Ishikawa (cell line): Measurements from ENCODE around the gene INTS6L.

Experiments
- CEBPB ChIP-seq: IDR thresholded peaks from 2 replicates; pipeline ENCODE4 v1.6.1; 2012
- EGR1 ChIP-seq: IDR thresholded peaks from 2 replicates; pipeline ENCODE4 v1.6.1; 2012
- EP300 ChIP-seq: IDR thresholded peaks from 2 replicates; pipeline ENCODE4 v1.6.1; 2012; ENCODE audit warnings: borderline replicate concordance
- RAD21 ChIP-seq: IDR thresholded peaks from 2 replicates; pipeline ENCODE4 v1.6.1; 2012; ENCODE audit warnings: low read depth
- REST ChIP-seq: IDR thresholded peaks from 2 replicates; pipeline ENCODE4 v1.6.1; 2012; ENCODE audit warnings: low read depth, mild to moderate bottlenecking
- TAF1 ChIP-seq: IDR thresholded peaks from 2 replicates; pipeline ENCODE4 v1.6.1; 2012; ENCODE audit warnings: low read depth, mild to moderate bottlenecking
- USF1 ChIP-seq: IDR thresholded peaks from 2 replicates; pipeline ENCODE4 v1.6.1; 2012
- YY1 ChIP-seq: IDR thresholded peaks from 2 replicates; pipeline ENCODE4 v1.6.1; 2012; ENCODE audit warnings: low read depth
- TF ChIP-seq, protein P1 (sequence below): IDR thresholded peaks from 2 replicates; pipeline ENCODE4 v1.6.1; 2012

- no peak for TF ChIP-seq EP300
- TF ChIP-seq REST = no peak
- no peak for TF ChIP-seq CEBPB
- TF ChIP-seq YY1 = no peak
- no peak for TF ChIP-seq TAF1
- TF ChIP-seq, protein P1, sequence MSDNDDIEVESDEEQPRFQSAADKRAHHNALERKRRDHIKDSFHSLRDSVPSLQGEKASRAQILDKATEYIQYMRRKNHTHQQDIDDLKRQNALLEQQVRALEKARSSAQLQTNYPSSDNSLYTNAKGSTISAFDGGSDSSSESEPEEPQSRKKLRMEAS = no peak
- no peak for TF ChIP-seq RAD21
- no peak for TF ChIP-seq EGR1
- TF ChIP-seq USF1 = no peak
Observed at GRCh38 chrX:135516376-135516775, 4.1 kb upstream of the INTS6L start.
